ENCODE results near the gene KCNQ1OT1. TPM values are rescaled to one million over a fixed set of nuclear protein-coding genes. Genes with fewer than 3 reads are reported as not detected.

KCNQ1OT1 gene
- total RNA-seq, 4 donors from 2014 or later, result 0.21 to 1.9 (median 1.2) TPM

- Histone ChIP-seq H3K27ac (no peak overlapping the region), H3K36me3 (no peaks in the 10 kb centered on the region), H3K27me3 (no peaks in the 10 kb centered on the region), H3K9me3 (no peaks in the 10 kb centered on the region), H3K4me3 (no peak overlapping the region), H3K4me1 (no peaks in the 10 kb centered on the region)
- TF ChIP-seq CTCF (IDR thresholded peaks at IDR 0.05) (no peak), POLR2A (IDR thresholded peaks at IDR 0.05) (no peak)
- intact Hi-C loops (cut with DNase I), result no loop called here
- DNase-seq, result no peak
- 50 to 95% methylated on average over 1 to 4 of the region's 17 CpGs for WGBS, 2 donors
Measured at GRCh38 chr11:2558397-2558796, 141.4 kb downstream of the KCNQ1OT1 start.

Small RNA genes within 50 kb of the gene (small RNA-seq; reads per million reads assigned to genes)
- gene RF01947, result 0 reads per million in 4 donors
- 0 reads per million in 4 donors for gene RF01948
- 0 reads per million in 4 donors for gene RF01950

Other genes starting within 250 kb of the KCNQ1OT1 start
- gene CDKN1C, start 185.8 kb upstream of the KCNQ1OT1 start, total RNA-seq, result 10 to 100 TPM in 2 of 4 donors, 1 to 10 TPM in 2; 4.1 to 54.6 (median 20.8) TPM
- 10 to 100 TPM; 10.2 to 39.2 (median 22.5) TPM for gene PHLDA2, start 229.4 kb upstream of the KCNQ1OT1 start, total RNA-seq

All from esophagus squamous epithelium (tissue), 5 donors.